Neural progenitor cell (in vitro differentiated cells): ENCODE data around the gene ACSS3.

Source experiments
- EZH2 ChIP-seq: fragments of 200-600 bp; sonication (generic); IDR thresholded peaks from 2 replicates; pipeline ENCODE4 v1.6.1; 2017; ENCODE audit warnings: antibody characterized with exemption, mild to moderate bottlenecking, moderate library complexity
- TF ChIP-seq, protein P1 (sequence below): fragments of 200-600 bp; sonication (generic); IDR thresholded peaks from 2 replicates; pipeline ENCODE4 v1.5.1; 2017; ENCODE audit warnings: antibody characterized with exemption, mild to moderate bottlenecking

- no peak for TF ChIP-seq EZH2
- TF ChIP-seq, protein P1, sequence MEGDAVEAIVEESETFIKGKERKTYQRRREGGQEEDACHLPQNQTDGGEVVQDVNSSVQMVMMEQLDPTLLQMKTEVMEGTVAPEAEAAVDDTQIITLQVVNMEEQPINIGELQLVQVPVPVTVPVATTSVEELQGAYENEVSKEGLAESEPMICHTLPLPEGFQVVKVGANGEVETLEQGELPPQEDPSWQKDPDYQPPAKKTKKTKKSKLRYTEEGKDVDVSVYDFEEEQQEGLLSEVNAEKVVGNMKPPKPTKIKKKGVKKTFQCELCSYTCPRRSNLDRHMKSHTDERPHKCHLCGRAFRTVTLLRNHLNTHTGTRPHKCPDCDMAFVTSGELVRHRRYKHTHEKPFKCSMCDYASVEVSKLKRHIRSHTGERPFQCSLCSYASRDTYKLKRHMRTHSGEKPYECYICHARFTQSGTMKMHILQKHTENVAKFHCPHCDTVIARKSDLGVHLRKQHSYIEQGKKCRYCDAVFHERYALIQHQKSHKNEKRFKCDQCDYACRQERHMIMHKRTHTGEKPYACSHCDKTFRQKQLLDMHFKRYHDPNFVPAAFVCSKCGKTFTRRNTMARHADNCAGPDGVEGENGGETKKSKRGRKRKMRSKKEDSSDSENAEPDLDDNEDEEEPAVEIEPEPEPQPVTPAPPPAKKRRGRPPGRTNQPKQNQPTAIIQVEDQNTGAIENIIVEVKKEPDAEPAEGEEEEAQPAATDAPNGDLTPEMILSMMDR = no peak
These were observed 118.7 kb downstream of the ACSS3 start for GRCh38 chr12:81196595-81196994.
